ENCODE data around the gene LRRC42.
"Not testable (repeated sequence)": the region's sequence is repeated elsewhere in the genome, so short reads cannot be mapped to it uniquely, and the experiment has no call there.

LRRC42 gene

GRCh38 chr1:54003249-54003646, 57.1 kb downstream of the LRRC42 start:
- Histone ChIP-seq H3K36me3 (ENCODE audit: control insufficient read depth, insufficient read depth, low read length) (no peaks in the 10 kb centered on the region), H3K27ac (ENCODE audit: insufficient read depth, low read length, poor library complexity, severe bottlenecking) (no peak overlapping the region), H3K9me3 (ENCODE audit: control insufficient read depth, low read length) (no peaks in the 10 kb centered on the region), H3K4me1 (ENCODE audit: control insufficient read depth, insufficient read depth, low read length, poor library complexity, severe bottlenecking) (no peaks in the 10 kb centered on the region), H3K4me3 (ENCODE audit: insufficient read depth, low read depth, low read length, poor library complexity, severe bottlenecking) (no peak overlapping the region), H3K27me3 (replicated peaks; ENCODE audit: control insufficient read depth, insufficient read depth, low read length, poor library complexity, severe bottlenecking) (no peaks in the 10 kb centered on the region)
- no peak for DNase-seq

DNA sequence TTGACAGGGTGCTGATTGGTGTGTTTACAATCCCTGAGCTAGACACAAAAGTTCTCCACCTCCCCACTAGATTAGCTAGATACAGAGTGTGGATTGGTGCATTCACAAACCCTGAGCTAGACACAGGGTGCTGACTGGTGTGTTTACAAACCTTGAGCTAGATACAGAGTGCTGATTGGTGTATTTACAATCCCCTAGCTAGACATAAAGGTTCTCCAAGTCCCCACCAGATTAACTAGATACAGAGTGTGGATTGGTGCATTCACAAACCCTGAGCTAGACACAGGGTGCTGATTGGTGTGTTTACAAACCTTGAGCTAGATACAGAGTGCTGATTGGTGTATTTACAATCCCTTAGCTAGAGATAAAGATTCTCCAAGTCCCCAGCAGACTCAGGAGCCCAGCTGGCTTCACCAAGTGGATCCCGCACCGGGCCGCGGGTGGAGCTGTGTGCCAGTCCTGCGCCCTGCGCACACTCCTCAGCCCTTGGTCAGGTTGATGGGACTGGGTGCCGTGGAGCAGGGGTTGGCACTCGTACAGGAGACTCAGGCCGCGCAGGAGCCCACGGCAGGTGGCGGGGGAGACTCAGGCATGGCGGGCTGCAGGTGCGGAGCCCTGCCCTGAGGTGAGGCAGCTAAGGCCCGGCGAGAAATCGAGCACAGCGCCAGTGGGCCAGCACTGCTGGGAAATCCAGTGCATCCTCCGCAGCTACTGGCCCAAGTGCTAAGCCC, 57.8 kb downstream of the LRRC42 start:
- not testable (repeated sequence) for H3K9me3 ChIP-seq (ENCODE audit: control insufficient read depth, low read length); H3K27me3 ChIP-seq (replicated peaks; ENCODE audit: control insufficient read depth, insufficient read depth, low read length, poor library complexity, severe bottlenecking); H3K4me1 ChIP-seq (ENCODE audit: control insufficient read depth, insufficient read depth, low read length, poor library complexity, severe bottlenecking); H3K36me3 ChIP-seq (ENCODE audit: control insufficient read depth, insufficient read depth, low read length); DNase-seq; H3K27ac ChIP-seq (ENCODE audit: insufficient read depth, low read length, poor library complexity, severe bottlenecking); H3K4me3 ChIP-seq (ENCODE audit: insufficient read depth, low read depth, low read length, poor library complexity, severe bottlenecking)

GRCh38 chr1:54004481-54005049, 58.4 kb downstream of the LRRC42 start:
- Histone ChIP-seq H3K36me3 (ENCODE audit: control insufficient read depth, insufficient read depth, low read length) (no peaks in the 10 kb centered on the region), H3K9me3 (ENCODE audit: control insufficient read depth, low read length) (no peaks in the 10 kb centered on the region), H3K27me3 (replicated peaks; ENCODE audit: control insufficient read depth, insufficient read depth, low read length, poor library complexity, severe bottlenecking) (no peaks in the 10 kb centered on the region), H3K4me3 (ENCODE audit: insufficient read depth, low read depth, low read length, poor library complexity, severe bottlenecking) (no peak overlapping the region), H3K27ac (ENCODE audit: insufficient read depth, low read length, poor library complexity, severe bottlenecking) (no peak overlapping the region), H3K4me1 (ENCODE audit: control insufficient read depth, insufficient read depth, low read length, poor library complexity, severe bottlenecking) (no peaks in the 10 kb centered on the region)
- no peak for DNase-seq

GRCh38 chr1:54006508-54006907, 60.4 kb downstream of the LRRC42 start:
- Histone ChIP-seq H3K4me1 (ENCODE audit: control insufficient read depth, insufficient read depth, low read length, poor library complexity, severe bottlenecking) (no peaks in the 10 kb centered on the region), H3K27me3 (replicated peaks; ENCODE audit: control insufficient read depth, insufficient read depth, low read length, poor library complexity, severe bottlenecking) (no peaks in the 10 kb centered on the region), H3K4me3 (ENCODE audit: insufficient read depth, low read depth, low read length, poor library complexity, severe bottlenecking) (no peak overlapping the region), H3K27ac (ENCODE audit: insufficient read depth, low read length, poor library complexity, severe bottlenecking) (no peak overlapping the region), H3K36me3 (ENCODE audit: control insufficient read depth, insufficient read depth, low read length) (no peaks in the 10 kb centered on the region), H3K9me3 (ENCODE audit: control insufficient read depth, low read length) (no peaks in the 10 kb centered on the region)
- no peak for DNase-seq

GRCh38 chr1:54007613-54008012, 61.5 kb downstream of the LRRC42 start:
- no peak overlapping the region for H3K27ac ChIP-seq (ENCODE audit: insufficient read depth, low read length, poor library complexity, severe bottlenecking)
- H3K9me3 ChIP-seq (ENCODE audit: control insufficient read depth, low read length): no peaks in the 10 kb centered on the region
- no peaks in the 10 kb centered on the region for H3K4me1 ChIP-seq (ENCODE audit: control insufficient read depth, insufficient read depth, low read length, poor library complexity, severe bottlenecking)
- no peak overlapping the region for H3K4me3 ChIP-seq (ENCODE audit: insufficient read depth, low read depth, low read length, poor library complexity, severe bottlenecking)
- no peak for DNase-seq
- no peaks in the 10 kb centered on the region for H3K36me3 ChIP-seq (ENCODE audit: control insufficient read depth, insufficient read depth, low read length)
- H3K27me3 ChIP-seq (replicated peaks; ENCODE audit: control insufficient read depth, insufficient read depth, low read length, poor library complexity, severe bottlenecking): no peaks in the 10 kb centered on the region

DNA sequence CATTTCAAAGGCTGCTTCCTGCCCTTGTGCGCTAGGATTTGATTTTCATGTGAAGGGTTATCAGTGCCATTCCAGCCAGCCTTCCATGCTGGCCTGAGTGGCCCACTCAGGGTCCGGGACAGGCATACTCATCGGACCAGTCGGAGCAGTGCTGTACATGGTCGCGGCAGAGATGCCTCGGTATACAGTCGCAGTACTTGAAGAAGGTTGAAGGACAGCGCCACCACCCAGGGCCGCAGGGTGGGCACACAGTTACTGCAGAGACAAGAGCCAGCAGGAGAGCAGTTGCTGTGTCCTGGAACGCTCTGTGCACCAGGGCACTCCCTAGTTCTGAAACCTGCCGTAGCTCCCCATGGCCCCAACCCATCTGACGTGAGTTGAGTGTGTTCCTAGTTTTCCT, 62.7 kb downstream of the LRRC42 start:
- H3K4me1 ChIP-seq (ENCODE audit: control insufficient read depth, insufficient read depth, low read length, poor library complexity, severe bottlenecking): no peaks in the 10 kb centered on the region
- no peaks in the 10 kb centered on the region for H3K9me3 ChIP-seq (ENCODE audit: control insufficient read depth, low read length)
- no peaks in the 10 kb centered on the region for H3K27me3 ChIP-seq (replicated peaks; ENCODE audit: control insufficient read depth, insufficient read depth, low read length, poor library complexity, severe bottlenecking)
- DNase-seq: no peak
- no peak overlapping the region for H3K27ac ChIP-seq (ENCODE audit: insufficient read depth, low read length, poor library complexity, severe bottlenecking)
- H3K4me3 ChIP-seq (ENCODE audit: insufficient read depth, low read depth, low read length, poor library complexity, severe bottlenecking): no peak overlapping the region
- no peaks in the 10 kb centered on the region for H3K36me3 ChIP-seq (ENCODE audit: control insufficient read depth, insufficient read depth, low read length)

DNA sequence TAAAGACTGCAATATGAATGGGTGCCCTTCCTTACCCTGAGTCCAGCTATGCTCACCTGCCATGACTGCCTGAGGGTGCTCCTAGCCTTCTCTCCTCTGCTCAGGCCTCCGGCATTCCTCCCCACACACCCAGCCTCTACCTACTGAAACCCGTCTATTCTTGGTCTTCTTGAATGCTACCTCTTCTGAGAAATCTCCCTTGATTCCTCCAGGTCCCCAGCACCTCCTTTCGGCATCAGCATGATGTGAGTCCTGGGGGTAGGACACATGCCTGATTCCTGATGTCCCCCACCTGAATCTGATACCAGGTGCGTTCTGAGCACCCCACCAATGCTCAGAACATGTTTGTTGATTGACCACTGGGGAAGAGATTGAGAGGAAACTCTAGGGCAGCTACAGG, 63.3 kb downstream of the LRRC42 start:
- DNase-seq: no peak
- Histone ChIP-seq H3K27ac (ENCODE audit: insufficient read depth, low read length, poor library complexity, severe bottlenecking) (no peak overlapping the region), H3K9me3 (ENCODE audit: control insufficient read depth, low read length) (no peaks in the 10 kb centered on the region), H3K27me3 (replicated peaks; ENCODE audit: control insufficient read depth, insufficient read depth, low read length, poor library complexity, severe bottlenecking) (no peaks in the 10 kb centered on the region), H3K36me3 (ENCODE audit: control insufficient read depth, insufficient read depth, low read length) (no peaks in the 10 kb centered on the region), H3K4me1 (ENCODE audit: control insufficient read depth, insufficient read depth, low read length, poor library complexity, severe bottlenecking) (no peaks in the 10 kb centered on the region), H3K4me3 (ENCODE audit: insufficient read depth, low read depth, low read length, poor library complexity, severe bottlenecking) (no peak overlapping the region)

DNA sequence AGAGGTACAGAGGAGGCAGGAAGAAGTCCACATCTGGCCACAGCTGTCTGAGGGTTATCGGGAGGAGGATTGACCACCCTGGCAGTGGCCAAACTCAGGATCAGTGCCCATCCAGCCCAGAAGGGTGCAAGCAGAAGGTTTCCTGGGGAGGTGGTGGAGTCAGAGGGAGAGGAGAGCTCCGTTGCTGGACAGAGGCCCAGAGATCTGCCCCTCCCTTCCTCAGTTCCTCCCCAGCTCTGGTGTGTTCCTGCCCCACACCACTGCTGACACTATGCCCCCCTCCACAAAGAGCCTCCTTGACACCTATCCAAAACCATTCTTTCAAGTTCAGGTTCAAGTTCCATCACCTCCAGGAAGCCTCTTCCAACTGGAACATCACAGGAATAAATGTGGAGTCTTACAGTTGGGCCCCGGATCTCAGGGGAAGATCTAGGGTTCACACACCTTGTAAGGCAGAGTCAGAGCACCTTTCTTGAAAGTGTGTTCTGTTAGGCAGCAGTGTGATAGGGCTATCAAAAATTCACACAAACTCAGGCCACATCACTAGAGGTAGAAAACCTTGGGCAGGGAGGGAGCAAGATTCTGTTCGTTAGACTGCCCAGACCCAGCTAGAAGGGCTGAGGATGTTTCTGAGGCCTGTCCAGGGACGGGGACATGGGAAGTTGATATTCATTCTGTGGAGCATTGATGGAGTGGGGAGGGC, 64.4 kb downstream of the LRRC42 start:
- Histone ChIP-seq H3K27ac (ENCODE audit: insufficient read depth, low read length, poor library complexity, severe bottlenecking) (no peak overlapping the region), H3K4me1 (ENCODE audit: control insufficient read depth, insufficient read depth, low read length, poor library complexity, severe bottlenecking) (no peaks in the 10 kb centered on the region), H3K27me3 (replicated peaks; ENCODE audit: control insufficient read depth, insufficient read depth, low read length, poor library complexity, severe bottlenecking) (no peaks in the 10 kb centered on the region), H3K36me3 (ENCODE audit: control insufficient read depth, insufficient read depth, low read length) (no peaks in the 10 kb centered on the region), H3K4me3 (ENCODE audit: insufficient read depth, low read depth, low read length, poor library complexity, severe bottlenecking) (no peak overlapping the region), H3K9me3 (ENCODE audit: control insufficient read depth, low read length) (no peaks in the 10 kb centered on the region)
- no peak for DNase-seq

DNA sequence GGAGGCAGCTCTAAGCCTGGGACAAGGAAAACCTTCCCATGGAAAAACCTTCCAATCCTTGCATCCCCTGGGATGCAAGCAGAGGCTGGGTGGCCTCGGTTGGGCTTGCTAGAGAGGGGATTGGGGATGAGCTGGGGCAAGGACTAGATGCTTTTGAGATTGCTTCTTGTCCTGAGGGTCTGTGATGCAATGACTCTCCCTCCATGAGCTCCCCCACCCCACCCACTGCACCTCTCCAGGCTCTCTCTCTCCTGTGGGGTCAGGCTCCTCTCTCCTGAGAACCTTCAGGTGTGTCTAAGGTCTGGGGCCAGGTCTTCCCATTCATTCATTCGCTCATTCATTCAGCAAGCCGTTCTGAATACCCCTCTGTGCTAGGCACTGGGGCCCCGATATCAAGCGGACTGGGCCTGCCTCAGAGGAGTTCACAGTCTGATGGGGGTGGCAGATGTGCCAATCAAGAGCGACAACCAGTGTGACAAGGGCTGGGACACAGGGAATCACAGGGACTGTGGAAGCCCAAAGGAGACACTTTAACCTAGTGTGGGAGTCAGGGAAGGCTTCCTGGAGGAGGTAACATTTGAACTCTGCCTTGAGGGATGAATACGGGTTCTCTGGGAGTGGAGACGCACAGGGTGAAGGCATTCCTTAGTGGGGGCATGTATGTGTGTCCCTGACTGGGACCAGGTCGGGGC, 65.3 kb downstream of the LRRC42 start:
- no peaks in the 10 kb centered on the region for H3K9me3 ChIP-seq (ENCODE audit: control insufficient read depth, low read length)
- no peak for DNase-seq
- no peaks in the 10 kb centered on the region for H3K27me3 ChIP-seq (replicated peaks; ENCODE audit: control insufficient read depth, insufficient read depth, low read length, poor library complexity, severe bottlenecking)

DNA sequence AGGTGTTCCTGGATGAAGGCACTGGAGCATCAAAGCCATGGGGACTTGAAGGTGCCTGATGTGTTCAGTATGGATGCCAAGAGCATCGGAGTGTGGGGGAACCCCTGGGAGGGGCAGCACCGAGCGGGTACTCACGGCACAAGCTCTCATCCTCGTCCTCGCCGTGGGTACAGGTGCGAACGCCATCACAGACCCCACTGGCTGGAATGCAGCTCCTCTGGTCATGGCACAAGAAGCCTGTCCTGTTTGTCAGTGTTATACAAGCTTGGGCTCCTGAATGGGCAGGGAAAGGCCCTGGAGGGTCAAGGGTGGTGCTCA, 65.8 kb downstream of the LRRC42 start:
- DNase-seq: no peak
- Histone ChIP-seq H3K27me3 (replicated peaks; ENCODE audit: control insufficient read depth, insufficient read depth, low read length, poor library complexity, severe bottlenecking) (no peaks in the 10 kb centered on the region), H3K9me3 (ENCODE audit: control insufficient read depth, low read length) (no peaks in the 10 kb centered on the region), H3K4me1 (ENCODE audit: control insufficient read depth, insufficient read depth, low read length, poor library complexity, severe bottlenecking) (no peaks in the 10 kb centered on the region), H3K36me3 (ENCODE audit: control insufficient read depth, insufficient read depth, low read length) (no peaks in the 10 kb centered on the region), H3K4me3 (ENCODE audit: insufficient read depth, low read depth, low read length, poor library complexity, severe bottlenecking) (no peak overlapping the region), H3K27ac (ENCODE audit: insufficient read depth, low read length, poor library complexity, severe bottlenecking) (no peak overlapping the region)

More for the DNA sequence above, 65.3 kb downstream of the LRRC42 start:
- no peak overlapping the region for H3K27ac ChIP-seq (ENCODE audit: insufficient read depth, low read length, poor library complexity, severe bottlenecking)
- no peak overlapping the region for H3K4me3 ChIP-seq (ENCODE audit: insufficient read depth, low read depth, low read length, poor library complexity, severe bottlenecking)
- H3K36me3 ChIP-seq (ENCODE audit: control insufficient read depth, insufficient read depth, low read length): no peaks in the 10 kb centered on the region
- H3K4me1 ChIP-seq (ENCODE audit: control insufficient read depth, insufficient read depth, low read length, poor library complexity, severe bottlenecking): no peaks in the 10 kb centered on the region

Data from effector memory CD4-positive, alpha-beta T cell (primary cell).